GM15510 (cell line): ENCODE results near the gene PRDM11.

Source experiments
- POLR2A ChIP-seq: IDR thresholded peaks from 3 replicates; pipeline ENCODE4 v1.6.1; 2011; ENCODE audit warnings: borderline replicate concordance; ENCODE audit not compliant: insufficient read length; ENCODE audit errors: extremely low read depth

Gene PRDM11

DNA sequence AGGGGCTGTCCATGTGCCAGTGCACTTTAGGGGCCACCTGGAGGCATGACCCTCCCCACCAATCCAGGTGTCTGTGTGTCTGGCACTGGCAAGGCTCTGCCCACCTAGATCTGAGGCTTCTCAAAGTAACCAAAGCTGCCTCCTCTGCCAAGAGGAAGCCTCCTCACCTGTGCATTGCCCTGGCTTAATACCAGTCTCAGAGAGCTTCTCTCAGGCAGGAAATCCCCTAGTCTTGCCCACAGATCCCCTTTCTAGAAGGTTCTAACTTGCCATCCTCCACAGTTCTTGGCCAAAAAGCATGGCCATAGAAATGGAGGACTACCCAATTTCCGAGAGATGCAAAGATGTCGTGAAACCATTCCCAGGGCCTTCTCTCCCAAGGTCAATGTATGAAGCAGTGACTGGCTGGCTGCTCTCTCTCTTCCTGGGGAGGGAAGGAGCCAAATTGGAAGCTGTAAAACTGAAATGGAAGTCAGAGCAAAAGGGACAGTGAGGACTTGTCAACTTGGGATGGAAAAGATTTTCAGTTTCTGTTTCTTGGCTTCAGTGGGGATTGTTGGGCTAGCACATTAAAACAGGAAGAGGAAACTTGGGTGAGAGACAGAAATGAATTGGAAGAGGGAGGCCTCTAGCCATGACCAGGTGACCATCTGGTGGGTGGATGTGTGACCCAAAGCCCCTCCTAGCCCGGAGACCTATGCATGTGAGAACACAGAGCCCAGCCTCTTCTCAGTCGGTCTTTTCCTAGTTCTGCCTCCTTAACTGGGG lies 68.8 kb downstream of the PRDM11 start:
- TF ChIP-seq POLR2A, result no peak

DNA sequence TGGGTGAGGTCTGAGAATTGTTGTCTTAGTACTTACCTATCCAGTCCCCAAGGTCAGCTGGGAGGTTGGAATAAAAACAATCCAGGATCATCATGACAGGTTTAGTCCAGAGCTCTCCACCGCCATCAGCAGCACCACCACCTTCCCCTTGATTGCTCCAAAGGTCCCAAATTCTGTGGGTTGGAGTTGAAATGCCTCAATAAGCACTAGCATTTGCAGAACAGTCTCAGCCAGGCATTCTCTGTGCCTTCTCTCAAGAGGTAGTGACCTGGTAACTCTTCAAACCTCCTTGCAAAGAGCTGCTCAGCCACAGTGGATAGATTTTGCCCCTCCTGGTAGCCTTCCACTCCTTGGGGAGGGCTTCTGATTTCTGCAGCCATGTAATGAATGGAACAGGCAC lies 69.6 kb downstream of the PRDM11 start:
- no peak for TF ChIP-seq POLR2A

DNA sequence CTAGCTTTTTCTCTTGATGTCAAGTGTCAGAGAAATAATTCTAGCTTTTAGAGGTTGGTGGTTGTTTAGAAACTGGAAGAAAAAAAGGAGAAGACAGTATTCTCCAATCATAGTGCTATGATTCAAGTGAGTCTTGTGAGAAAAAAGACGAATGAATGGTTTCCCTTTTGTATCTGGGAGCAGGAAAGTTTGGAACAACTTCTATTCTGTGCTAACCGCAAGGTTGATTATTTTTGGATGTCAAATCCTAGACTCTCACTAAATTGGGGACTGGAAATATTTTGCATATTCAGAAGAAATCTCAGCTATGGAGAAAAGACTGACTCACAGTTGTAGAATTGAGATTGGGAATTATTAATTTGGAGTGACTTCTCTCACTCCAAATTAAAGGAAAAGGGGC lies 70.5 kb downstream of the PRDM11 start:
- no peak for TF ChIP-seq POLR2A

DNA sequence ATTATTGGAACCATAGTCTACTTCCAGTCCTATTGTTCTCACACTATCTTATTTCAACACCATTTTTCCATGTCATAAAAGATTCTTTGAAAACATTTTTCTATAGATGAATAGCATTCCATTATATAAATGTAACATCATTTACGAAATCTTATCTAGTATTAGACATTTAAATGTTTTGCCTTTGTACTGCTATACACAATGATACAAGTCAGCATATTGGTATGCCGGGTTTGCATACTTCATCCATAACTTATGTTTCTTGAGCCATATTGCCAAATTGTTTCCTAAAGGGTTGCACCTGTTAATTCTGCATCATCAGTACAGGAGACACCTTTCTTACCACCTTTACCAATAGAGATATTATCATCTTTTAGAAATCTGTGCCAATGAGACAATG lies 71.6 kb downstream of the PRDM11 start:
- TF ChIP-seq POLR2A, result no peak

DNA sequence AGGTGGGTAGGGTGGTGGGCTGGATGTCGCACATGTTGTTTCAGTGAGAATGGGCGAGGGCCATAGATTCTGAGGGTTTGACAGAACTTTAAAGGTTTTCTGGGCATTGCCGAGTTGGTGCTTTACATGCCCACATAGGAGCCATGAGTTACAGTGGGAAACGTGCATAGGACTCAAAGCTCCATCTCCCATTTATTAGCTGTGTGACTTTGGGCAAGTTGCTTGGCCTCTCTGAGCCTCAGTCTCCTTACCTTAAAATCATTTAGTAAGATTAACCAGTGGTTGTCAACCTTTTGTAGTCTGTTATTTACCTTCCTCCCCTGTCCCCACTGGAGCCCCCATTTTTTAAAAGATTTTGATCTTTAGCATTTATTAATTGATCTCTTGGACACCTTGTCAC lies 72.3 kb downstream of the PRDM11 start:
- TF ChIP-seq POLR2A, result no peak

DNA sequence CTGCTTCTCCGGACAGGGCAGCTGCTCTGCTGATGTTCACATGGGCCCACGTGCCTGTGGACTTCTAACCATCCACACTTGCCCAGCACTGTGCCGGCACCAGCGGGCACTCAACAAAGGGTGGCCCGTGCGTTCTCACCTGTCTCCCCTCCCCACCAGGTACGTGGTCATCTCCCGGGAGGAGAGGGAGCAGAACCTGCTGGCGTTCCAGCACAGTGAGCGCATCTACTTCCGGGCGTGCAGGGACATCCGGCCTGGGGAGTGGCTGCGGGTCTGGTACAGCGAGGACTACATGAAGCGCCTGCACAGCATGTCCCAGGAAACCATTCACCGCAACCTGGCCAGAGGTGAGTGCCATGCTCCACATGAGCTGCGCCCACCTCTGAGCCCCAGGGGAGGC lies 73.0 kb downstream of the PRDM11 start:
- no peak for TF ChIP-seq POLR2A

DNA sequence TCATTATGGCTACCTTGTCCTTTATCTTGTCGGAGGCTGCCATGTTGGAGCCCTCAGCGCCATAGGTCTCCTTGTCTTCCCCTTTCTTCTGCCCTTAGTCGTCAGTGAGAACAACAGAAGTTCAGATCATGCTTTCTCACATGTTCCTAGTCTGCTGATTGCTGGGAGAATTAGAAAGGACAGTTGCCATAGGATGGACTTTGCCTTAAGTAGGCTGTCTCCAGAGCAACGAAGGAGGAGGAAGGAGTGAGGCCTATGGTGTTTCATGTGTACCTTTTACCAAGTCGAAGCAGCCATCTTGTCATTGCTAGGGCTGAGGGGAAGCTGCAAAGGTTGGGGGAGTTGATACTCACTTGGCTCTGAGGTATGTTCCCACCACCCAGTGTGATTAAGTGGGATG lies 77.1 kb downstream of the PRDM11 start:
- no peak for TF ChIP-seq POLR2A

DNA sequence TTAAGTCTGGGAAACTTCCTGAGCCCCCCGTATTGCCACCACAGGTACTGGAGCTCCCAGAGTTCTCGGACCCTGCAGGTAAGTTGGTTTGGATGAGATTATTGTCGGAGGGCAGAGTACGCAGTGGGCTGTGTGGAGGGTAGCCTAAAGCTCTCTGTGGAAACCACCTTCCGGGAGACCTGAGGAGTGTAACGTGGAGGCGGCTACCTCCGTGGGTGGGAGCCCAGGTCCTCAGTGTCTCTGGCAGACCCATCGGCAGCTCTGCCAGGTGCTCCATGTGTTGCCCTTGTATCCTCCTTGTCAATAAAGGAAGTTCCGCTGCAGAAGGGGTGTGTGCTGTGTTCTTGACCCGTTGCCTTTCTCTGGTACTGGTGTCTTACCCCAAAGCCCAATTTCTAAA lies 78.3 kb downstream of the PRDM11 start:
- no peak for TF ChIP-seq POLR2A

DNA sequence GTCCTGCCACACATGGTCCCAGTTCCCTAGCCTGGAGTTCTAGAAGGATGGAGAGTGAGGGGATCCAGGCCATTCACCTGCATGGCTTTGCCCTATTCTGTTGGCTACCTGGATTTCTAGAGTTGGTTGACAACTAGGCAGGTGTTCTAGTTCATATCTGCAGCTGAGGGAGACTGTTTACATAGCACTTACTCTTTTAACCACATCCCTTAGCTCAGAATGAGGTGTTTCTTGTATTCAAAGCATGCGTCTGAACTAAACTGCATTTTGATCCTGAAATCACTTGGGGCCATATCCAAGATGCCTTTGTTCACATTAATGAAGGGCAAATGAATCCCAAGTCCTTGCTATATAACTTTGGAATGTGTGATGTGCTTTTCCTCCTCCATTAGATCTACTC lies 78.8 kb downstream of the PRDM11 start:
- no peak for TF ChIP-seq POLR2A

DNA sequence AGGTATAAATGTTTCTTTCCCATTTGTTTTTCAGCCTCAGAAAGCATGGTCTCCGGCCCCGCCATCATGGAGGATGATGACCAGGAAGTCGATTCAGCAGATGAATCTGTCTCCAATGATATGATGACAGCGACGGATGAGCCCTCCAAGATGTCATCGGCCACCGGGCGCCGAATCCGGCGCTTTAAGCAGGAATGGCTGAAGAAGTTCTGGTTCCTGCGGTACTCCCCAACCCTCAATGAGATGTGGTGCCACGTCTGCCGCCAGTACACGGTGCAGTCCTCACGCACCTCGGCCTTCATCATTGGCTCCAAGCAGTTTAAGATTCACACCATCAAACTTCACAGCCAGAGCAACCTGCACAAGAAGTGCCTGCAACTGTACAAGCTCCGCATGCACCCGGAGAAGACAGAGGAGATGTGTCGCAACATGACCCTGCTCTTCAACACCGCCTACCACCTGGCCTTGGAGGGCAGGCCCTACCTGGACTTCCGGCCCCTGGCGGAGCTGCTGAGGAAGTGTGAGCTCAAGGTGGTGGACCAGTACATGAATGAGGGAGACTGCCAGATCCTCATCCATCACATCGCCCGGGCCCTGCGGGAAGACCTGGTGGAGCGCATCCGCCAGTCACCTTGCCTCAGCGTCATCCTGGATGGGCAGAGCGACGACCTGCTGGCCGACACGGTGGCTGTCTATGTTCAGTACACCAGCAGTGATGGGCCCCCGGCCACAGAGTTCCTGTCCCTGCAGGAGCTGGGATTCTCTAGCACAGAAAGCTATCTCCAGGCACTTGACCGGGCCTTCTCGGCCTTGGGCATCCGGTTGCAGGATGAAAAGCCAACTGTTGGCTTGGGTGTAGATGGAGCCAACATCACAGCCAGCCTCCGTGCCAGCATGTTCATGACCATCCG lies 79.8 kb downstream of the PRDM11 start:
- TF ChIP-seq POLR2A, result no peak

DNA sequence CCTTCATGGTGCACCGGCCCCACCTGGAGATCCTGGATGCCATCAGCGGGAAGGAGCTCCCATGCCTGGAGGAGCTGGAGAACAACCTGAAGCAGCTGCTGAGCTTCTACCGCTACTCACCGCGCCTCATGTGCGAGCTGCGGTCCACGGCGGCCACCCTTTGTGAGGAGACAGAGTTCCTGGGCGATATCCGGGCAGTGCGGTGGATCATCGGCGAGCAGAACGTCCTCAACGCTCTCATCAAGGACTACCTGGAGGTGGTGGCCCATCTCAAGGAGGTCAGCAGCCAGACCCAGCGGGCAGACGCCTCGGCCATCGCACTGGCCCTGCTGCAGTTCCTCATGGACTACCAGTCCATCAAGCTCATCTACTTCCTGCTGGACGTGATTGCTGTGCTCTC lies 80.5 kb downstream of the PRDM11 start:
- no peak for TF ChIP-seq POLR2A

DNA sequence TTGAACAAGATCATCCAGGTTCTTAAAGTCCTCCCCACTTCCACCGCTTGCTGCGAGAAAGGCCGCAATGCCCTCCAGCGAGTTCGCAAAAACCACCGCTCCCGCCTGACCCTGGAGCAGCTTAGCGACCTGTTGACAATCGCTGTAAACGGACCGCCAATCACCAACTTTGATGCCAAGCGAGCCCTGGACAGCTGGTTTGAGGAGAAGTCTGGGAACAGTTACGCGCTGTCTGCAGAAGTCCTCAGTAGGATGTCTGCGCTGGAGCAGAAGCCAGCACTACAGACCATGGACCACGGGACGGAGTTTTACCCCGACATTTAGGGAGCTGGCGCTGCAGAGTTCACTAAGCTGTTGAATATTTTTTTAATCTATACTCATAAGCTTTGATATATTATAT lies 81.4 kb downstream of the PRDM11 start:
- no peak for TF ChIP-seq POLR2A

DNA sequence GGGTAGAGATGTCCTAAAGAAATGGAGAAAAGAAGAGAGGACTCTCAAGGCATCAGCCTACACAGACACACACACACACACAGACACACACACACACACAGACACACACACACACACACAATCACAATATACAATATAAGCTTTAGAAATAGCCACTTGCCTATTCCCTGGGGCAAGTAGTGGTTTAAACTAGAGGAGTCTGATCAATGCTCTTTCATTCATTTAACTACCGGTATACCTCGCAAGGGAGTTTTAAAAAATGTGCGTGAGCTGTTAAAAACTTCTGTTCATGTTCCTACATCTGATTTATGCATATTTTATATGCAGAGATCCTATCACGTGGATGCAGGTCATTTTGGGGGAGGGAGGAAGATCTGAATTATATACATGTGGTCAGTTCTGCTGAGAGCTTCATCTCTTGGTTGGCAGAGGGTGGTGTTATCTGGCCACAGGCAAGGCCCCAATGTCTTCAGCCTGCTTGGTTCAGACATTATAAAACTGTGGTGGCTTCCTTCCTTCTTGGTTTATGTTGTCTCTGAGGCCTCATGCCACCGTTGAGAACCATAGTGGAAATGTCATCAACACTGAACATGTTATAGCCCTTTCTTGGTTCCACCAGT lies 83.1 kb downstream of the PRDM11 start:
- TF ChIP-seq POLR2A, result no peak

DNA sequence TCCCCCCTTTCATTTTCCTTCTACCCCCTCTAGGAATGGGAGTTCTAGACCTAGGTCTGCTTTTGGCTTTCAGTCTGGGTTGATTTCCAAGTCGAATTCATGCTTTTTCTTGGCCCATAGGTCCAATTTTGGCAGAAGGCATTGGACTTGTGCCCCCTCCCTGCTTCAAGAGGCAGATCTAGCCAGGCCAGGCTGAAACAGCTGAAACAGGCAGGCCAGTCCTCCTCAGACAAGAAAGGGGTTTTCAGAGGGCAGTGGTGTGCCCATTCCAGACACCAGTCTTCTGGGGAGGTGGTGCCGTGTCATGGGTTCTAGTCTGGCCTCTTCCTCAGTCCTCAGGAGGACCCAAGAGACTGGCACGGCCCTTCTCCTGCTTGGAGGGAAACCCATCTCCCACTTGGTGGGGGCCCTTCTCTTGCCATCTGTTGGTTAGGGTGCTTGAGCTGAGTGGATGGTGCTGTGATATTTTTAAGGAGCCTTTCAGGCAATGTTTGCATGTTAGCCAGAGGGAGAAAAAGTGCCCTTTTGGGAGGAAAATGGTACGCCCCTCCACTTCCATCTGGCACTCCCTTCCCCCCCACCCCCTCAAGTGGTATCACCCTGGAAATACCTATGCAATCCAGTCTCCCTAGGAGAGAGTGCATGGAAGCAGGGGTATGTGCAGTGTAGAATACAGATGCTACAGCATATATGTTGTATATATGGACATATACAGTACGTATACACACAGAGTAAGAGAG lies 86.1 kb downstream of the PRDM11 start:
- no peak for TF ChIP-seq POLR2A
